ENCODE data around the gene CD81.

DNA sequence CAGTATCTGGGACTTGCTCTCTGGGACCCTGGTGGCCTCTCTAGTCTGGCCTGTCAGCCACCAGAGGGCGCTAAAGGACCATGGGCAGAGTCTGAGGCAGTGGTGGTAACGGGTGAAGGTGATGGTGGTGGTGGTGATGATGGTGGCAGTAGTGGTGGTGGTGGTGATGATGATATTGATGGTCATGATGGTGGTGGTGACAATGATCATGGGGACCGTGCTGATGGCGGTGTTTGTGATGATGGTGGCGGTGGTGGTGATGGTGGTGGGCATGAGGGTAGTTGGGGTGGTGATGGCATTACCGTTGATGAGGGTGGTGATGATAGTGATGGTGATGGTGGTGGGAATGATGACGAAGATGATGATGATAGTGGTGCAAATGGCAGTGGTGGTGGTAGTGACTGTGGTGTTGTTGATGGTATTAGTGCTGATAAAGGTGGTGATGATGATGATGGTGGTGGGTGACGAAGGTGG lies 51.2 kb downstream of the CD81 start:
- TF ChIP-seq, protein P1, sequence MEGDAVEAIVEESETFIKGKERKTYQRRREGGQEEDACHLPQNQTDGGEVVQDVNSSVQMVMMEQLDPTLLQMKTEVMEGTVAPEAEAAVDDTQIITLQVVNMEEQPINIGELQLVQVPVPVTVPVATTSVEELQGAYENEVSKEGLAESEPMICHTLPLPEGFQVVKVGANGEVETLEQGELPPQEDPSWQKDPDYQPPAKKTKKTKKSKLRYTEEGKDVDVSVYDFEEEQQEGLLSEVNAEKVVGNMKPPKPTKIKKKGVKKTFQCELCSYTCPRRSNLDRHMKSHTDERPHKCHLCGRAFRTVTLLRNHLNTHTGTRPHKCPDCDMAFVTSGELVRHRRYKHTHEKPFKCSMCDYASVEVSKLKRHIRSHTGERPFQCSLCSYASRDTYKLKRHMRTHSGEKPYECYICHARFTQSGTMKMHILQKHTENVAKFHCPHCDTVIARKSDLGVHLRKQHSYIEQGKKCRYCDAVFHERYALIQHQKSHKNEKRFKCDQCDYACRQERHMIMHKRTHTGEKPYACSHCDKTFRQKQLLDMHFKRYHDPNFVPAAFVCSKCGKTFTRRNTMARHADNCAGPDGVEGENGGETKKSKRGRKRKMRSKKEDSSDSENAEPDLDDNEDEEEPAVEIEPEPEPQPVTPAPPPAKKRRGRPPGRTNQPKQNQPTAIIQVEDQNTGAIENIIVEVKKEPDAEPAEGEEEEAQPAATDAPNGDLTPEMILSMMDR (IDR thresholded peaks at IDR 0.05 in 4 of 5, conservative IDR thresholded peaks at IDR 0.05 in 1 of 5), result peak; percentile 66 to 88 (median 77)
- no peak for TF ChIP-seq POLR2A (IDR thresholded peaks at IDR 0.05)

All from gastrocnemius medialis (tissue), 4 donors.